ENCODE measurements around the gene FHOD3.

FHOD3 gene

GRCh38 chr18:36451454-36452251, 154.1 kb downstream of the FHOD3 start:
- FAIRE-seq = no peak
- TF ChIP-seq CTCF (IDR thresholded peaks at IDR 0.05; ENCODE audit: insufficient read depth, missing control alignments) = no peak
- DNase-seq (ENCODE audit: insufficient read length, low spot score) = no peak

- no peak for TF ChIP-seq CTCF (IDR thresholded peaks at IDR 0.05; ENCODE audit: insufficient read depth, missing control alignments)
- no peak for DNase-seq (ENCODE audit: insufficient read length, low spot score)
- FAIRE-seq = peak; percentile 70
These were observed 156.7 kb downstream of the FHOD3 start for GRCh38 chr18:36454245-36454644.

GRCh38 chr18:36454848-36455458, 157.4 kb downstream of the FHOD3 start:
- DNase-seq (ENCODE audit: insufficient read length, low spot score) (no peak), FAIRE-seq (peak; percentile 75)
- TF ChIP-seq CTCF (IDR thresholded peaks at IDR 0.05; ENCODE audit: insufficient read depth, missing control alignments) = no peak

GRCh38 chr18:36455931-36456330, 158.4 kb downstream of the FHOD3 start:
- DNase-seq (ENCODE audit: insufficient read length, low spot score) (no peak), FAIRE-seq (peak; percentile 32)
- no peak for TF ChIP-seq CTCF (IDR thresholded peaks at IDR 0.05; ENCODE audit: insufficient read depth, missing control alignments)

GRCh38 chr18:36456622-36457021, 159.1 kb downstream of the FHOD3 start:
- no peak for TF ChIP-seq CTCF (IDR thresholded peaks at IDR 0.05; ENCODE audit: insufficient read depth, missing control alignments)
- DNase-seq (ENCODE audit: insufficient read length, low spot score) = no peak
- FAIRE-seq = no peak

GRCh38 chr18:36457683-36458082, 160.2 kb downstream of the FHOD3 start:
- DNase-seq (ENCODE audit: insufficient read length, low spot score) (no peak), FAIRE-seq (no peak)
- no peak for TF ChIP-seq CTCF (IDR thresholded peaks at IDR 0.05; ENCODE audit: insufficient read depth, missing control alignments)

- FAIRE-seq (no peak), DNase-seq (ENCODE audit: insufficient read length, low spot score) (no peak)
- TF ChIP-seq CTCF (IDR thresholded peaks at IDR 0.05; ENCODE audit: insufficient read depth, missing control alignments) = no peak
These were observed 160.8 kb downstream of the FHOD3 start for GRCh38 chr18:36458306-36458705.
